K562 (cell line): ENCODE data around the gene SHLD1. TPM values are rescaled to one million over a fixed set of nuclear protein-coding genes. Genes with fewer than 3 reads are reported as not detected.

Experiments used
- ATAC-seq: fragments of 200-7000 bp; cut with Tn5 transposase; 3 replicates; pipeline ENCODE4 v1.9.1; 2020; ENCODE audit warnings: moderate library complexity
- BruUV-seq: library from RNA; stranded (reverse); fragments of 400-500 nt; replicated peaks from 2 replicates; lab custom pipeline; 2021; lab: Mats Ljungman, UMichigan
- CTCF ChIA-PET: fragments of 300-600 bp; formaldehyde crosslinking; extraction: SDS; loops from one replicate; lab custom pipeline; 2021; ENCODE audit warnings: low intra/inter-chr PET ratio; lab: Yijun Ruan, JAX
- POLR2A ChIA-PET: fragments of 300-600, 350-650 bp; sonication (Branson Sonifier 250); formaldehyde crosslinking; extraction: SDS; loops from one replicate; lab custom pipeline; 2021; ENCODE audit warnings: antibody characterized with exemption, inconsistent platforms; lab: Yijun Ruan, JAX
- DNase-seq, 4 experiments: peaks; one replicate each; pipeline versions ENCODE4 v3.0.0 to v3.0.0-alpha.2; 2011 to 2018; ENCODE audit warnings: low spot score in 3 of 4, mixed read lengths in 3 of 4; ENCODE audit errors: extremely low read depth in 1 of 4
- FAIRE-seq: peaks from 2 replicates; lab custom pipeline; 2011; peaks lifted over from hg19 to GRCh38; lab: Jason Lieb, UNC
- H2AFZ ChIP-seq: 2 replicates; pipeline ENCODE4 v1.6.0; 2011; ENCODE audit warnings: low read depth, low read length, control low read depth, inconsistent platforms
- H3K27ac ChIP-seq: fragments of 200-600 bp; 3 replicates; pipeline ENCODE4 v1.8.0; 2011; ENCODE audit warnings: low read depth, mild to moderate bottlenecking, control low read depth, inconsistent platforms, low read length, moderate library complexity, mixed read lengths; ENCODE audit errors: extremely low read depth
- H3K27me3 ChIP-seq, 2 experiments: fragments of 300-600 bp in 1 of 2; 2 replicates in 1 of 2; 3 replicates in 1 of 2; pipeline versions ENCODE4 v1.6.0 to v1.8.0; 2011; ENCODE audit warnings: inconsistent platforms in 2 of 2, low read length in 2 of 2, mild to moderate bottlenecking in 1 of 2, mixed read lengths in 1 of 2, moderate library complexity in 1 of 2; ENCODE audit not compliant: control insufficient read depth in 2 of 2, insufficient read depth in 2 of 2
- H3K36me3 ChIP-seq: fragments of 300-600 bp; 3 replicates; pipeline ENCODE4 v1.8.0; 2011; ENCODE audit warnings: mild to moderate bottlenecking, low read length, inconsistent platforms; ENCODE audit not compliant: control insufficient read depth, insufficient read depth
- H3K4me1 ChIP-seq, 2 experiments: fragments of 200-600 bp in 1 of 2; replicated peaks in 1 of 2; 2 replicates in 1 of 2; 3 replicates in 1 of 2; pipeline versions ENCODE4 v1.5.1 to v1.8.0; 2011; ENCODE audit warnings: inconsistent platforms in 2 of 2, low read length in 2 of 2, mild to moderate bottlenecking in 1 of 2, mixed read lengths in 1 of 2, moderate library complexity in 1 of 2; ENCODE audit not compliant: control insufficient read depth in 2 of 2, insufficient read depth in 2 of 2
- H3K4me2 ChIP-seq: 2 replicates; pipeline ENCODE4 v1.6.1; 2011; ENCODE audit warnings: low read length, control low read depth, inconsistent platforms, mixed read lengths; ENCODE audit not compliant: insufficient read depth
- H3K4me3 ChIP-seq: fragments of 200-600 bp; sonication (generic), shearing (Covaris generic); 2 replicates; pipeline ENCODE4 v1.5.1; 2016; ENCODE audit warnings: control low read depth, inconsistent platforms
- H3K79me2 ChIP-seq: fragments of 200-600 bp; 3 replicates; pipeline ENCODE4 v1.8.0; 2011; ENCODE audit warnings: low read length, inconsistent platforms; ENCODE audit not compliant: control insufficient read depth, insufficient read depth
- H3K9ac ChIP-seq, 2 experiments: 2 replicates each; pipeline versions ENCODE4 v1.6.0 to v1.6.1; 2011; ENCODE audit warnings: low read depth in 2 of 2, low read length in 2 of 2, control low read depth in 1 of 2, inconsistent platforms in 1 of 2, mild to moderate bottlenecking in 1 of 2, mixed read lengths in 1 of 2; ENCODE audit not compliant: insufficient read depth in 1 of 2
- H3K9me1 ChIP-seq: one replicate; pipeline ENCODE4 v1.6.0; 2011; ENCODE audit warnings: inconsistent platforms, mild to moderate bottlenecking, low read length, moderate library complexity; ENCODE audit not compliant: control insufficient read depth, insufficient read depth
- H3K9me3 ChIP-seq: replicated peaks from 2 replicates; pipeline ENCODE4 v1.5.1; 2011; ENCODE audit warnings: low read depth, low read length, inconsistent platforms; ENCODE audit not compliant: control insufficient read depth, insufficient read depth
- H4K20me1 ChIP-seq: replicated peaks from 2 replicates; pipeline ENCODE4 v1.6.1; 2011; ENCODE audit warnings: low read length, inconsistent platforms, mixed read lengths; ENCODE audit not compliant: control insufficient read depth, insufficient read depth
- IRF9 ChIP-seq: fragments of 450-650 bp; IDR thresholded peaks from 2 replicates; pipeline ENCODE4 v1.6.1; 2016; ENCODE audit warnings: missing biosample characterization, missing genetic modification characterization
- NR1H2 ChIP-seq: sonication (generic); formaldehyde crosslinking; IDR thresholded peaks from 2 replicates; pipeline ENCODE4 v1.4.0; 2020; ENCODE audit warnings: mild to moderate bottlenecking, missing genetic modification reagents
- NR3C1 ChIP-seq: sonication (generic); formaldehyde crosslinking; IDR thresholded peaks from 2 replicates; pipeline ENCODE4 v1.8.1; 2022; ENCODE audit warnings: missing genetic modification reagents
- PCBP1 ChIP-seq: fragments of 200-400 bp; formaldehyde crosslinking; IDR thresholded peaks from 2 replicates; pipeline ENCODE4 v1.6.1; 2018; ENCODE audit warnings: mild to moderate bottlenecking, low read depth, low read length; ENCODE audit not compliant: poor library complexity, severe bottlenecking
- PTRF ChIP-seq: fragments of 450-650 bp; IDR thresholded peaks from 2 replicates; pipeline ENCODE4 v1.6.1; 2016; ENCODE audit warnings: mild to moderate bottlenecking, missing genetic modification characterization, missing compliant biosample characterization
- SRSF1 ChIP-seq: fragments of 200-400 bp; formaldehyde crosslinking; IDR thresholded peaks from 2 replicates; pipeline ENCODE4 v1.6.1; 2017; ENCODE audit warnings: mild to moderate bottlenecking, low read depth, low read length, moderate library complexity
- STAT5B ChIP-seq: fragments of 250-450 bp; sonication (Bioruptor Pico); IDR thresholded peaks from 2 replicates; pipeline ENCODE4 v1.8.0; 2021; ENCODE audit warnings: mild to moderate bottlenecking, inconsistent platforms
- TEAD2 ChIP-seq: fragments of 450-650 bp; IDR thresholded peaks from 2 replicates; pipeline ENCODE4 v1.6.1; 2016; ENCODE audit warnings: missing genetic modification characterization, control low read depth, missing compliant biosample characterization
- THRB ChIP-seq: fragments of 450-650 bp; formaldehyde crosslinking; conservative IDR thresholded peaks from 2 replicates; pipeline ENCODE4 v1.4.0; 2022; ENCODE audit warnings: mild to moderate bottlenecking, missing genetic modification characterization
- TOE1 ChIP-seq, 2 experiments: fragments of 450-650 bp in 1 of 2; sonication (generic) in 1 of 2; formaldehyde crosslinking in 1 of 2; IDR thresholded peaks; 2 replicates each; pipeline versions ENCODE4 v1.7.1 to v1.8.0; 2016 to 2022; ENCODE audit warnings: borderline replicate concordance in 2 of 2, mild to moderate bottlenecking in 2 of 2, antibody characterized with exemption in 1 of 2, inconsistent platforms in 1 of 2, low read depth in 1 of 2, missing genetic modification reagents in 1 of 2, moderate library complexity in 1 of 2
- ZHX1 ChIP-seq: fragments of 150-350 bp; conservative IDR thresholded peaks from 2 replicates; pipeline ENCODE4 v1.6.1; 2014; ENCODE audit warnings: low read length
- ZNF184 ChIP-seq: sonication (generic); formaldehyde crosslinking; IDR thresholded peaks from 2 replicates; pipeline ENCODE4 v1.5.0; 2020; ENCODE audit warnings: missing genetic modification reagents
- ZNF197 ChIP-seq: fragments of 200-800 bp; sonication (Bioruptor generic); IDR thresholded peaks from 2 replicates; pipeline ENCODE4 v1.6.1; 2016; ENCODE audit warnings: low read depth, missing genetic modification characterization, missing compliant biosample characterization
- ZNF23 ChIP-seq: fragments of 250-450 bp; sonication (Bioruptor Pico); IDR thresholded peaks from 2 replicates; pipeline ENCODE4 v1.4.0; 2020; ENCODE audit warnings: mild to moderate bottlenecking
- ZNF707 ChIP-seq: fragments of 250-450 bp; sonication (Bioruptor Pico); conservative IDR thresholded peaks from 2 replicates; pipeline ENCODE4 v1.8.0; 2022; ENCODE audit warnings: inconsistent platforms, mild to moderate bottlenecking, moderate library complexity
- ZSCAN29 ChIP-seq: fragments of 450-650 bp; IDR thresholded peaks from 2 replicates; pipeline ENCODE4 v1.6.1; 2017
- WGBS: fragments of 100-300 bp; shearing (Covaris generic); methylation state at CpG from one replicate; pipeline ENCODE4 v1.1.6; 2016; ENCODE audit warnings: low coverage, mixed read lengths; ENCODE audit not compliant: insufficient coverage; ENCODE audit errors: missing lambda C conversion rate; 5-methylcytosine and 5-hydroxymethylcytosine counted together
- in situ Hi-C: fragments of 300-500 bp; cut with MboI; formaldehyde crosslinking; loops from 4 replicates; pipeline ENCODE4 v1.15.0; 2018; ENCODE audit warnings: inconsistent platforms, mixed read lengths
- intact Hi-C: fragments of 100-400 bp; cut with micrococcal nuclease; formaldehyde crosslinking; loops from 2 replicates; pipeline ENCODE4 v1.14.2; 2022
- polyA plus RNA-seq, 8 experiments: library from polyadenylated mRNA; depleted of rRNA in 4 of 8; stranded (reverse) in 5 of 8; unstranded in 3 of 8; fragments of >200 nt; fragmentation: Nextera tagmentation in 2 of 8; fragmentation: Illumina TruSeq in 1 of 8; extraction: Ambion mirVana in 2 of 8; extraction: Trizol in 1 of 8; gene quantifications; 2 replicates each; pipeline versions ENCODE4 v1.2.1 to v1.2.3, GENCODE V29; 2011 to 2014; ENCODE audit warnings: inconsistent platforms in 1 of 8, missing spikeins in 1 of 8
- total RNA-seq, 7 experiments: library from RNA; depleted of rRNA in 6 of 7; stranded (reverse); fragments of >200 nt in 6 of 7; fragmentation: Illumina TruSeq in 2 of 7; extraction: Trizol in 2 of 7; gene quantifications; 2 replicates each; pipeline versions ENCODE4 v1.2.1 to v1.2.3, GENCODE V29; 2011 to 2021; ENCODE audit warnings: low replicate concordance in 1 of 7

SHLD1 gene
- total and polyA plus RNA-seq, 9 of the 15 experiments (the other 6 are each of a cell fraction or from before 2014, with no cell fraction given), result 3.7 to 21.6 (median 8.2) TPM

GRCh38 chr20:5884465-5885335 is 134.5 kb downstream of the SHLD1 start:
- Histone ChIP-seq H4K20me1 (no peaks in the 10 kb centered on the region), H2AFZ (no peak overlapping the region), H3K4me1 (no peaks in the 10 kb centered on the region), H3K4me2 (no peak overlapping the region), H3K9ac (no peak overlapping the region), H3K9me1 (no peaks in the 10 kb centered on the region), H3K36me3 (no peaks in the 10 kb centered on the region), H3K4me3 (no peak overlapping the region), H3K79me2 (no peaks in the 10 kb centered on the region), H3K27ac (no peak overlapping the region), H3K27me3 (peaks cover 10 to 38% of the 10 kb centered on the region in 2 experiments; a peak in 4 of 5 replicates), H3K9me3 (no peaks in the 10 kb centered on the region)
- ChIA-PET CTCF (no interaction called here), POLR2A (no interaction called here)
- no peak for DNase-seq
- 6% methylated on average over 4 of the region's 8 CpGs for WGBS
- in situ Hi-C loops (no loop called here), intact Hi-C loops (no loop called here)
- TF ChIP-seq ZHX1, result no peak
- TF ChIP-seq PTRF, result no peak
- no peak for TF ChIP-seq TEAD2
- TF ChIP-seq TOE1 (IDR thresholded peaks at IDR 0.05; ENCODE audit: borderline replicate concordance), result no peak
- TF ChIP-seq TOE1 (CRISPR knock-in tag; IDR thresholded peaks at IDR 0.05; ENCODE audit: borderline replicate concordance, low read depth), result no peak
- TF ChIP-seq ZNF23 (CRISPR knock-in tag), result no peak
- no peak for TF ChIP-seq NR3C1 (CRISPR knock-in tag)
- no peak for TF ChIP-seq ZNF197 (CRISPR knock-in tag)
- TF ChIP-seq ZNF184 (CRISPR knock-in tag), result no peak
- TF ChIP-seq NR1H2 (CRISPR knock-in tag), result no peak
- no peak for TF ChIP-seq ZNF707 (CRISPR knock-in tag)
- no peak for TF ChIP-seq THRB (CRISPR knock-in tag)
- no peak for TF ChIP-seq STAT5B
- no peak for TF ChIP-seq IRF9 (tag)
- TF ChIP-seq PCBP1, result no peak
- TF ChIP-seq SRSF1, result no peak
- TF ChIP-seq ZSCAN29, result no peak
- BruUV-seq, result no TSS peak
- FAIRE-seq, result no peak
- no peak for ATAC-seq
